ENCODE data around the gene CLEC11A.

The CLEC11A gene

GRCh38 chr19:50719566-50719965, 3.6 kb upstream of the CLEC11A start, which contains the start of gene SHANK1:
Gene SHANK1, minus strand, starts transcription at chr19:50719802. Its CDS starts 2,883 bp downstream, at chr19:50716919.
- Histone ChIP-seq H3K36me3 (ENCODE audit: insufficient read depth, low read length) (no peaks in the 10 kb centered on the region), H3K79me2 (ENCODE audit: insufficient read depth, low read length) (no peaks in the 10 kb centered on the region), H3K4me1 (ENCODE audit: insufficient read depth, low read length) (peaks cover 17% of the 10 kb centered on the region), H3K4me2 (ENCODE audit: insufficient read depth, low read length) (no peak within 1 kb of the TSS), H3K27me3 (ENCODE audit: insufficient read depth, low read length, poor library complexity) (peaks cover 65% of the 10 kb centered on the region), H2AFZ (ENCODE audit: low read depth, low read length) (no peak within 1 kb of the TSS), H3K9me3 (ENCODE audit: insufficient read depth, low read length, severe bottlenecking) (no peaks in the 10 kb centered on the region), H3K27ac (ENCODE audit: low read length) (no peak within 1 kb of the TSS), H3K9ac (ENCODE audit: low read depth, low read length) (no peak within 1 kb of the TSS), H3K4me3 (ENCODE audit: low read depth in 1 of 2, low read length in 2 of 2) (no peak within 1 kb of the TSS), H4K20me1 (ENCODE audit: insufficient read depth, low read length) (peaks cover 29% of the 10 kb centered on the region)
- DNase-seq (peak; percentile 55), ATAC-seq (ENCODE audit: insufficient read depth, low read depth) (no peak)
- TF ChIP-seq CTCF (IDR thresholded peaks at IDR 0.05; ENCODE audit: borderline replicate concordance, extremely low read depth, low read length, poor library complexity, severe bottlenecking) (no peak), EZH2 (IDR thresholded peaks at IDR 0.05; ENCODE audit: borderline replicate concordance, low read depth, low read length, severe bottlenecking) (no peak)

- peaks cover 1% of the 10 kb centered on the region for H3K79me2 ChIP-seq (ENCODE audit: insufficient read depth, low read length)
- ATAC-seq (ENCODE audit: insufficient read depth, low read depth): no peak
- H3K4me3 ChIP-seq (ENCODE audit: low read depth in 1 of 2, low read length in 2 of 2): no peak overlapping the region
- H3K36me3 ChIP-seq (ENCODE audit: insufficient read depth, low read length): no peaks in the 10 kb centered on the region
- peaks cover 65% of the 10 kb centered on the region for H3K27me3 ChIP-seq (ENCODE audit: insufficient read depth, low read length, poor library complexity)
- H4K20me1 ChIP-seq (ENCODE audit: insufficient read depth, low read length): peaks cover 29% of the 10 kb centered on the region
- TF ChIP-seq CTCF (IDR thresholded peaks at IDR 0.05; ENCODE audit: borderline replicate concordance, extremely low read depth, low read length, poor library complexity, severe bottlenecking) (no peak), EZH2 (IDR thresholded peaks at IDR 0.05; ENCODE audit: borderline replicate concordance, low read depth, low read length, severe bottlenecking) (no peak)
- no peak overlapping the region for H3K9ac ChIP-seq (ENCODE audit: low read depth, low read length)
- H2AFZ ChIP-seq (ENCODE audit: low read depth, low read length): no peak overlapping the region
- H3K4me1 ChIP-seq (ENCODE audit: insufficient read depth, low read length): peaks cover 21% of the 10 kb centered on the region
- H3K27ac ChIP-seq (ENCODE audit: low read length): no peak overlapping the region
- no peak overlapping the region for H3K4me2 ChIP-seq (ENCODE audit: insufficient read depth, low read length)
- DNase-seq: no peak
- H3K9me3 ChIP-seq (ENCODE audit: insufficient read depth, low read length, severe bottlenecking): no peaks in the 10 kb centered on the region
These were observed 2.8 kb upstream of the CLEC11A start for GRCh38 chr19:50720181-50720920.

- TF ChIP-seq EZH2 (IDR thresholded peaks at IDR 0.05; ENCODE audit: borderline replicate concordance, low read depth, low read length, severe bottlenecking) (no peak), CTCF (IDR thresholded peaks at IDR 0.05; ENCODE audit: borderline replicate concordance, extremely low read depth, low read length, poor library complexity, severe bottlenecking) (no peak)
- no peaks in the 10 kb centered on the region for H3K36me3 ChIP-seq (ENCODE audit: insufficient read depth, low read length)
- DNase-seq (peak; percentile 49), ATAC-seq (ENCODE audit: insufficient read depth, low read depth) (no peak)
- peaks cover 32% of the 10 kb centered on the region for H4K20me1 ChIP-seq (ENCODE audit: insufficient read depth, low read length)
- H2AFZ ChIP-seq (ENCODE audit: low read depth, low read length): no peak overlapping the region
- H3K4me1 ChIP-seq (ENCODE audit: insufficient read depth, low read length): peaks cover 27% of the 10 kb centered on the region
- no peak overlapping the region for H3K9ac ChIP-seq (ENCODE audit: low read depth, low read length)
- H3K9me3 ChIP-seq (ENCODE audit: insufficient read depth, low read length, severe bottlenecking): no peaks in the 10 kb centered on the region
- no peak overlapping the region for H3K4me3 ChIP-seq (ENCODE audit: low read depth in 1 of 2, low read length in 2 of 2)
- H3K27ac ChIP-seq (ENCODE audit: low read length): no peak overlapping the region
- no peak overlapping the region for H3K4me2 ChIP-seq (ENCODE audit: insufficient read depth, low read length)
- H3K27me3 ChIP-seq (ENCODE audit: insufficient read depth, low read length, poor library complexity): peaks cover 61% of the 10 kb centered on the region
- peaks cover 7% of the 10 kb centered on the region for H3K79me2 ChIP-seq (ENCODE audit: insufficient read depth, low read length)
These were observed 2.2 kb upstream of the CLEC11A start for GRCh38 chr19:50720921-50721381.
